Motor neuron (in vitro differentiated cells): Measurements from ENCODE around the gene SMIM41. TPM values are rescaled to one million over a fixed set of nuclear protein-coding genes. Genes with fewer than 3 reads are reported as not detected.
A peak's percentile ranks its signal among the peaks of the same experiment; 100 is the strongest.

ENCODE experiments used
- ATAC-seq, 8 experiments: fragments of 200-7000 bp; cut with Tn5 transposase; replicated peaks in 6 of 8; 2 replicates each; pipeline ENCODE4 v1.8.0; 2021; ENCODE audit warnings: mild to moderate bottlenecking in 8 of 8, moderate library complexity in 8 of 8
- H3K27ac ChIP-seq, 2 donors: fragments of 250-450 bp; sonication (Bioruptor Pico); 2 replicates each; pipeline ENCODE4 v1.9.0; 2021; ENCODE audit warnings: antibody characterized with exemption in 2 of 2, mild to moderate bottlenecking in 2 of 2, moderate library complexity in 1 of 2
- H3K4me1 ChIP-seq, 2 donors: fragments of 250-450 bp; sonication (Bioruptor Pico); replicated peaks in 1 of 2; 2 replicates each; pipeline ENCODE4 v1.6.1; 2021; ENCODE audit warnings: antibody characterized with exemption in 2 of 2, mild to moderate bottlenecking in 2 of 2, moderate library complexity in 1 of 2
- H3K4me3 ChIP-seq, 5 donors: fragments of 250-450 bp; sonication (Bioruptor Pico); 2 replicates each; pipeline ENCODE4 v1.9.0; 2021; ENCODE audit warnings: antibody characterized with exemption in 5 of 5, mild to moderate bottlenecking in 5 of 5, moderate library complexity in 4 of 5
- whole genome bisulfite sequencing, 10 experiments: fragments of 450-650 bp; shearing (Covaris generic); methylation state at CpG; one replicate each; pipeline ENCODE4 v1.0.0; 2022; 5-methylcytosine and 5-hydroxymethylcytosine counted together
- in situ Hi-C, 9 experiments: fragments of 400-800 bp; cut with MboI; loops; one replicate each; pipeline ENCODE4 v1.15.0; 2021; ENCODE audit warnings: low sequenced_read_pairs in 9 of 9, low pct_unique_long_range_greater_than_20kb in 2 of 9; ENCODE audit not compliant: unreplicated experiment in 9 of 9
- total RNA-seq, 8 experiments: library from RNA; unstranded; fragments of 300-600 nt; gene quantifications; 2 replicates each; pipeline versions ENCODE4 v1.2.3 to v1.2.4, GENCODE V29; 2022

SMIM41 gene
- total RNA-seq, 8 experiments from 2014 or later: not detected

DNA sequence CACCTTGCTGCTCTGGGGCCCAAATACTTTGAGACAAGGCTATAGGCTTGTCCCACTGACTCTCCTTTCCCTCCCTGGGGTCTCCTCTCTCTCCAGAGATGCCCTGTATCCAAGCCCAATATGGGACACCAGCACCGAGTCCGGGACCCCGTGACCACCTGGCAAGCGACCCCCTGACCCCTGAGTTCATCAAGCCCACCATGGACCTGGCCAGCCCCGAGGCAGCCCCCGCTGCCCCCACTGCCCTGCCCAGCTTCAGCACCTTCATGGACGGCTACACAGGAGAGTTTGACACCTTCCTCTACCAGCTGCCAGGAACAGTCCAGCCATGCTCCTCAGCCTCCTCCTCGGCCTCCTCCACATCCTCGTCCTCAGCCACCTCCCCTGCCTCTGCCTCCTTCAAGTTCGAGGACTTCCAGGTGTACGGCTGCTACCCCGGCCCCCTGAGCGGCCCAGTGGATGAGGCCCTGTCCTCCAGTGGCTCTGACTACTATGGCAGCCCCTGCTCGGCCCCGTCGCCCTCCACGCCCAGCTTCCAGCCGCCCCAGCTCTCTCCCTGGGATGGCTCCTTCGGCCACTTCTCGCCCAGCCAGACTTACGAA is 25.2 kb upstream of the SMIM41 start:
- in situ Hi-C loops: no loop called here
- 60 to 95% (median 89%) methylated on average over 3 to 8 of the region's 21 CpGs; no CpG with 5 or more reads in 7 of the 10 experiments for WGBS, 10 experiments
- ATAC-seq: no peak

DNA sequence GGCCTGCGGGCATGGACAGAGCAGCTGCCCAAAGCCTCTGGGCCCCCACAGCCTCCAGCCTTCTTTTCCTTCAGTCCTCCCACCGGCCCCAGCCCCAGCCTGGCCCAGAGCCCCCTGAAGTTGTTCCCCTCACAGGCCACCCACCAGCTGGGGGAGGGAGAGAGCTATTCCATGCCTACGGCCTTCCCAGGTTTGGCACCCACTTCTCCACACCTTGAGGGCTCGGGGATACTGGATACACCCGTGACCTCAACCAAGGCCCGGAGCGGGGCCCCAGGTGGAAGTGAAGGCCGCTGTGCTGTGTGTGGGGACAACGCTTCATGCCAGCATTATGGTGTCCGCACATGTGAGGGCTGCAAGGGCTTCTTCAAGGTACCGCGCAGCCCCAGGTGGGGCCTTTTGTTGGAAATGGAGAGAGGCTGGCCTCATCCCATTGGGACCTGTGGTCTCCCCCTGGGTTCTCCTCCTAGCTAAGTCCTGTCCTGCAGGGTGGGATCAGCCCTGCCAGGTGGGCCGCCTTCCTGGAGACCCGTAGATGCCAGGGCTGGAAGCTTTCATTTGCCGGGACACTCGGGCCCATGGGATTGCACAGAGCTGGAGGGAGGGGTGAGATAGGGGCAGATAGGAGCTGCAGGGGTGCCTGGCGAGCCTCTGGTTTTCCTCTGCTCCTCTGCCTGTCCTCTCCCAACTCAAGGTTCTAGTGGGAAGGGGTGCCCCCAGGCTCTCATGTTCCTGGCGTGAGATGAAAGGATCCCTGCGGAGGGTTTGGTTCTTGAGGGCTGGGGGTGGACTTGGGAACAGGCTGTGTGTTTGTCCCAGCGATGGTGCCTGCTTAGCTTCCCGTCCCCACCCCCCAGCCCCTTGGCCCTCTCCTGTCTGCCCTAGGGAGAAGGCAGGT is 24.4 kb upstream of the SMIM41 start:
- no peak for ATAC-seq
- H3K4me3 ChIP-seq: no peak overlapping the region
- peaks cover 8 to 12% of the 10 kb centered on the region in 2 donors for H3K4me1 ChIP-seq
- no peak overlapping the region for H3K27ac ChIP-seq
- WGBS, 10 experiments: 60 to 100% (median 95%) methylated on average over 1 to 4 of the region's 21 CpGs; no CpG with 5 or more reads in 6 of the 10 experiments
- in situ Hi-C loops: no loop called here

More for the DNA sequence above, 25.2 kb upstream of the SMIM41 start:
- Histone ChIP-seq H3K4me1 (peaks cover 11 to 17% of the 10 kb centered on the region in 2 donors), H3K27ac (no peak overlapping the region), H3K4me3 (no peak overlapping the region)

DNA sequence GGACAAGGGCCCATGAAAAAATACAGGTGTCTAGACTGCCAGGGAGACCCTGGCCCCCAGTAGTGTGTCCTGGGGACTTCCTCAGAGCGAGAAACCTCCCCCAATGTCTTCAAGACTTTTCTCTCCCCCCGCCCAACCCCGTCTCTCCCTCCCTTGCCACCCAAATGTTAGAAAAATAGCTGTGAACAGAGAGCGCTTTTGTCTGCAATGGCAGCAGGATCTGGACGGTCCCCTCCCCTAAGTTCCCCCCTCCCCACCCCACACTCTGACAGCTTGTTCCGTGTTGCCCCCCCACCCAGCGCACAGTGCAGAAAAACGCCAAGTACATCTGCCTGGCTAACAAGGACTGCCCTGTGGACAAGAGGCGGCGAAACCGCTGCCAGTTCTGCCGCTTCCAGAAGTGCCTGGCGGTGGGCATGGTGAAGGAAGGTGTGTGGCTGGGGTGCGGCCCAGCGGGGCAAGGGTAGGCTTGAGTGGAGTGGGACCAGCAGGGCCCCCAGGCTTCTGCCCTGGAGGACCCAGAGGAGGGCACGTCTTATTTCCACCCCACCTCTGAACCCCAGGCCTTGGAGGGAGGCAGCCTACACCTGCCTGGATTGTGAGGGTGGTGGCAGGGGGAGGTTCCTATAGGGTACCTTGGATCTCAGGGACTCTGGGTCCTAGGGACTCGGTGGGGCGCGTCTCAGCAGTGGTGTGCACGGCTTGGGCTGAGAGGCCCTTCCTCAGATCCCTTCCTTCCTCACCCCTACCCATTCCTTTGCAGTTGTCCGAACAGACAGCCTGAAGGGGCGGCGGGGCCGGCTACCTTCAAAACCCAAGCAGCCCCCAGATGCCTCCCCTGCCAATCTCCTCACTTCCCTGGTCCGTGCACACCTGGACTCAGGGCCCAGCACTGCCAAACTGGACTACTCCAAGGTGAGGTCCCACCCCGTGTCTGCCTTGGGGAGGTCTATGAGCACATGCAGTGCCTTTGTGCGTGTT is 23.5 kb upstream of the SMIM41 start:
- ATAC-seq: no peak
- H3K27ac ChIP-seq: no peak overlapping the region

DNA sequence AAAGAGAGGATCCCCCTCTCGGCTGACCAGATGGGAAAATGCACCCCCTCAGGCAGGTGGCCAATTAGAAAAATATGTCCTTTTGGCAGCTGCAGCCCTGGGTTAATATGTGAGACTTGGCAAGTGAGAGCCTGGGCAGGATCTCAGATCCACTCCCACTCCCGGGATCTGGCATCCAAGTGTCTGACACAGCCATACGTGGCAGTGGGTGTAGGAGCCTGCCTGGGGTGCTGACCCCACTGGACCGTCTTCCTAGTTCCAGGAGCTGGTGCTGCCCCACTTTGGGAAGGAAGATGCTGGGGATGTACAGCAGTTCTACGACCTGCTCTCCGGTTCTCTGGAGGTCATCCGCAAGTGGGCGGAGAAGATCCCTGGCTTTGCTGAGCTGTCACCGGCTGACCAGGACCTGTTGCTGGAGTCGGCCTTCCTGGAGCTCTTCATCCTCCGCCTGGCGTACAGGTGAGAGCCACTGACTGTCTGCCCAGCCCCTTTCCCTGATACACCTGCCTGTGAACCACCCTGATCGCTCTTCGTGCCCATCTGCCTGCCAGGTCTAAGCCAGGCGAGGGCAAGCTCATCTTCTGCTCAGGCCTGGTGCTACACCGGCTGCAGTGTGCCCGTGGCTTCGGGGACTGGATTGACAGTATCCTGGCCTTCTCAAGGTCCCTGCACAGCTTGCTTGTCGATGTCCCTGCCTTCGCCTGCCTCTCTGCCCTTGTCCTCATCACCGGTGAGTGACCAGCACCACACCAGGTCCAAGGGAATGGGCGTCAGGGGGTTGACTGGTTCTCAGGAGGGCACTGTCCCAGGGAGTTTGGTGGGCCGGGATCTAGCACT is 22.5 kb upstream of the SMIM41 start:
- WGBS, 10 experiments: 20 to 100% (median 80%) methylated on average over 1 to 8 of the region's 23 CpGs; no CpG with 5 or more reads in 3 of the 10 experiments
- Histone ChIP-seq H3K27ac (no peak overlapping the region), H3K4me1 (peaks cover 3 to 5% of the 10 kb centered on the region in 2 donors), H3K4me3 (no peak overlapping the region)
- in situ Hi-C loops: no loop called here
- no peak for ATAC-seq

More for the DNA sequence above, 23.5 kb upstream of the SMIM41 start:
- 50 to 100% (median 92%) methylated on average over 1 to 7 of the region's 27 CpGs; no CpG with 5 or more reads in 4 of the 10 experiments for WGBS, 10 experiments
- Histone ChIP-seq H3K4me3 (no peak overlapping the region), H3K4me1 (peaks cover 4 to 8% of the 10 kb centered on the region in 2 donors)
- in situ Hi-C loops: no loop called here

DNA sequence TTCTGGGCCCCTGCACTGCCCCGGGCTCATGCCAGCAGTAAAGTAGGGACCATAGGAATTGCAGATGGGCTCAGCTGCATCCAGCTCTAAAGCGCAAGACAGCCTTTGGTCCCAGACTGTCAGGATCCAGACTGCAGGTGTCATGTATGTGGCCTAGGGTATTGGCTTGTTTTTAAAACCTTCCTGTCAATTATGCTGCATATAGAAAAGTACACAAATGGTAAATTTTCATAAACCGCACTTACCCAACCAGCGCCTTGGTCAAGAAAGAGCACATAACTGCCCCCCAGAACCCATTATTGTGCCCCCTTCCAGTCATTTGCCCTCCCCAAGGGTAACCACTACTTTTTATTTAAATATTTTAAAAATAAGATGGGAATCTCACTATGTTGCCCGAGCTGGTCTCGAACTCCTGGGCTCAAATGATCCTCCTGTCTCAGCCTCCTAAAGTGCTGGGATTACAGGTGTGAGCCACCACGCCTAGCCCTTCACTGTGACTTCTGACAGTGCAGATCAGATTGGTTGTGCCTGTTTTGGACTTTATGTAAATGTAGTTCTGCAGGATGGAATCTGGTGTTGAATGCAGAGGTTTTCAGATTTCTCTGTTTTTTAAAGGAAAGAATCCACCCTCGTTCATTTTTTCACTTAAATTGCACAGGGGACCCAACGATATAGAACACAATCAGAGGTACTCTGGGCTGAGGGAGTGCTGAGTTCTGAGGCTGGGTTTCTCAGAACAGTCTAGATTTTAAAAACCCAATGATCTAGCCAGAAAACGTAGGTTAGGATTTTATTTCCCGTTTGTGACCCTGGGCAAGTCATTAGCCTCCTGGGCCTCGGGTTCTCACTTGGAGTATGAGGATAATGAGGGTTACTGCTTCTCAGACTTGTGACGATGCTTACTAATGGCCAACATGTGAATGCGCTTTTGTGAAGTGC is 21.6 kb upstream of the SMIM41 start:
- WGBS, 10 experiments: 65 to 100% (median 89%) methylated on average over 1 to 12 of the region's 14 CpGs; no CpG with 5 or more reads in 3 of the 10 experiments
- H3K4me1 ChIP-seq: peaks cover 2 to 6% of the 10 kb centered on the region in 2 donors
- in situ Hi-C loops: no loop called here
- H3K27ac ChIP-seq: no peak overlapping the region
- no peak for ATAC-seq
- no peak overlapping the region for H3K4me3 ChIP-seq

DNA sequence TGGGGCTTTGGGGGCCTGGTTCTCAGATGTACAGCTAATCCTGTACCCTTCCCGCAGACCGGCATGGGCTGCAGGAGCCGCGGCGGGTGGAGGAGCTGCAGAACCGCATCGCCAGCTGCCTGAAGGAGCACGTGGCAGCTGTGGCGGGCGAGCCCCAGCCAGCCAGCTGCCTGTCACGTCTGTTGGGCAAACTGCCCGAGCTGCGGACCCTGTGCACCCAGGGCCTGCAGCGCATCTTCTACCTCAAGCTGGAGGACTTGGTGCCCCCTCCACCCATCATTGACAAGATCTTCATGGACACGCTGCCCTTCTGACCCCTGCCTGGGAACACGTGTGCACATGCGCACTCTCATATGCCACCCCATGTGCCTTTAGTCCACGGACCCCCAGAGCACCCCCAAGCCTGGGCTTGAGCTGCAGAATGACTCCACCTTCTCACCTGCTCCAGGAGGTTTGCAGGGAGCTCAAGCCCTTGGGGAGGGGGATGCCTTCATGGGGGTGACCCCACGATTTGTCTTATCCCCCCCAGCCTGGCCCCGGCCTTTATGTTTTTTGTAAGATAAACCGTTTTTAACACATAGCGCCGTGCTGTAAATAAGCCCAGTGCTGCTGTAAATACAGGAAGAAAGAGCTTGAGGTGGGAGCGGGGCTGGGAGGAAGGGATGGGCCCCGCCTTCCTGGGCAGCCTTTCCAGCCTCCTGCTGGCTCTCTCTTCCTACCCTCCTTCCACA is 20.7 kb upstream of the SMIM41 start:
- Histone ChIP-seq H3K4me1 (peaks cover 10% of the 10 kb centered on the region in 2 donors), H3K27ac (no peak overlapping the region), H3K4me3 (no peak overlapping the region)
- in situ Hi-C loops: no loop called here
- WGBS, 10 experiments: 39 to 100% (median 78%) methylated on average over 1 to 23 of the region's 25 CpGs; no CpG with 5 or more reads in 4 of the 10 experiments
- no peak for ATAC-seq

DNA sequence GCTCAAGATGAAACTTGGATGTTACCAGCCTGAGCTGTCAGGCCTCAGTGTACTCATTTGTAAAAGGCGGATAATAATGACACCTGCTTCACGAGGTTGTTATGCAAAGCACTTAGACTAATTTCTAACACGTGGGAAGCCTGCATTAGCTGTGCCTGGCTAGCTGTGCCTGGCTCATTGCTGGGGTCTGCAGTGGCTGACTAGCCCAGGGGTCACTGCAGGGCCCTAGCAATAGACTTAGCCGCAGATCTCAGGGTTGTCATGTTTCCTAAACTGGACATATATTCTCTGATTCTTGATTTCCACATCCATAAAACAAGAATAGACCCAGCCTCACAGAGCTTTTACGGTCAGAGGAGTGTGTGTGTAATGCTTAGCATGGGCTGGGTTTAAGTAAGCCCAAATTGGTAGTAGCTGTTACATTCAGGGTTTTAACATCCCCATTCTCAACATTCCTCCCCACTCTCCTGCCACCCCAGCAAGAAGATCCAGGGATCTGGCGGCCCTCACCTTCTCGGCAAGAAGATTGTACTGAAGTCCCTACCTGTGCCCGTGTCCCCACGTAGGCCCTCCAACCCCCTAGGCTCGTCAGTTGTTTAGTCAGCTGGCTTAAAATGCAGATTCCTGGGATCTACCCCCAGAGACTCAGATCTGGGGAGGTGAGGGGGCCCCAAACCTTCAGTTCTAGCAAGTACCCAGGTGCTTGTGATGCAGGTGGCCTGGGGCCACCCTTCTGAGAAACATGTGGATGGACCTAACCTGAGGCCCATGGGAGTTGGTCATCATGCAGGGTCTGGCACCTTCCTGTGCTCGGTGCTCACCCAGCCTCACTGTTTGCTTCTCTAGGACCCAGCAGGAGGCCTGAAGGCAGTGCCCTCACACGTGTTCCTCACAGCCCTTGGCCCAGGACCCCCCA is 19.7 kb upstream of the SMIM41 start:
- in situ Hi-C loops: no loop called here
- WGBS, 10 experiments: 12 to 100% (median 80%) methylated on average over 1 to 5 of the region's 12 CpGs; no CpG with 5 or more reads in 3 of the 10 experiments
- Histone ChIP-seq H3K4me3 (no peak overlapping the region), H3K4me1 (peaks cover 18% of the 10 kb centered on the region in 2 donors), H3K27ac (no peak overlapping the region)
- ATAC-seq: peak in 2 of 8 experiments; percentile 1 to 8

DNA sequence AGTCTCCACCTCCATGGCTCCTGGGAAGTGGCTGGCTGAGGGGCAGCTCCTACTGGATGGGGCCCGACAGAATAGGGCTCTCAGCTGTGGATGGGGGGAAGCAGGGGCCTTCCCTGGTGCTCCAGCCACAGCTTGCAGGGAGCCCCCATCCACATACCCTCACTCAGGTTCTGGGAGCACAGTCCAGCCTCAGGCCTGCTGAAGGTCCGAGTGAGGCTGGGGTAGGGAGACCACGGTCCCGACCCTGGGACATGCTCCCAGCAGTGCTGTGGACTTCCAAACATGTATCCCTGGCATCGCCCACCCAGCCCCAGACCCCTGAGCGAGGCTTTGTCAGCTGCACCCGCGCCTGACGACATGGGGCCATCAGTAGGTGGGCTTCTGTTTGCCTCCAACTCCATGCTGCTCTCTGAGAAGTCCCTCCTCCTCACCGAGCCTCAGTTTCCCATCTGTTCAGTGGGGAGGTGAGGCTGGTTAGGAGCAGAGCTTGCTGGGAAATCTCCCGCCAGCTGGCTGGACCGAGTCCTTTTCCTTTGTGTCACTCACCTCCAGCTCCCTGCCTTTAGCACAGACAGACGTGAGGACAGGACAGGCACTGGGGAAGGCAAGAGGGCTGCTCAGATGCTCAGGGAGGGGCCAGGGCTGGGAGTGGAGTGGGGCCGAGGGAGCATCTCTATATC is 18.9 kb upstream of the SMIM41 start:
- Histone ChIP-seq H3K27ac (no peak overlapping the region), H3K4me1 (peaks cover 18% of the 10 kb centered on the region in 2 donors), H3K4me3 (no peak overlapping the region)
- ATAC-seq: peak in 1 of 8 experiments; percentile 5
- 40 to 78% (median 62%) methylated on average over 1 to 7 of the region's 14 CpGs; no CpG with 5 or more reads in 6 of the 10 experiments for WGBS, 10 experiments
- in situ Hi-C loops: no loop called here

DNA sequence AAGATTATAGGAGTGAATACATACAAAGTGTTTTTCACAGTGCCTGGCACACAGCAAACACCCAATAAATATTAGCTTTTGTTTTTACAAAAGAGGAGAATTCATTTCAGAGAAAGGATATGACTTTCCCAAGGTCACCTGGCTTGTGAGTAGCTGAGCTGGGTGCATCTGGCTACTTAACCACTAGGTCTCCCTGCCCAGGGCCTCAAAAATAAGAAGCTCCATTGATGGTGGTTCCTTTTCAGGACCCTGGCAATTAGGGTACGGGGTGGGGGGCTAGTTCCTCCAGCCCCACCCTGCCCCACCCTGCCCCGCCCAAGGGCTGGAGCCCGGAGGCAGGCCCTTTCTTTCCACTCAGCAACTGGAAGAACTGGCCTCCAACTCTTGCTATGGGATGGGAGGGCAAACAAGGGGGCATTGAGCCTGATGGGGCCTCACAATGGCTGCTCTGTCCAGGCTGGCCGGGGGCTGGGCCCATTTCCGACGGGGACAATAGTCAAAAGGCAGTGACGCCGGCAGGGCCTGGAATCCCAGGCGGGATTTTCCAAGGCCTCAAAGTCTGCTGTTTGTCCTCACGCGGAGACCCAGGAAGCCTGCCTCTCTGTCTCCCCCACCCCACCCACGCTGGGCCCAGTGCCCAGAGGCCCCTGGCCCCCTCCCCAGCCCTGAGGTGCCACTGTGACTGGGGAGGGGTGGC is 17.9 kb upstream of the SMIM41 start:
- Histone ChIP-seq H3K27ac (no peak overlapping the region), H3K4me1 (peaks cover 18% of the 10 kb centered on the region in 2 donors), H3K4me3 (no peak overlapping the region)
- WGBS, 10 experiments: 0 to 100% (median 71%) methylated on average over 1 of the region's 12 CpGs; no CpG with 5 or more reads in 7 of the 10 experiments
- peak in 4 of 8 experiments; percentile 2 to 28 (median 17) for ATAC-seq
- in situ Hi-C loops: no loop called here
